GM12878 (cell line): ENCODE results near the gene RAP1GAP. TPM values are rescaled to one million over a fixed set of nuclear protein-coding genes. Genes with fewer than 3 reads are reported as not detected.

ENCODE experiments used
- ATAC-seq: fragments of 200-7000 bp; cut with Tn5 transposase; 3 replicates; pipeline ENCODE4 v1.9.1; 2020; ENCODE audit warnings: mild to moderate bottlenecking, moderate library complexity
- BruUV-seq: library from RNA; stranded (reverse); fragments of 400-500 nt; replicated peaks from 2 replicates; lab custom pipeline; 2021; lab: Mats Ljungman, UMichigan
- CTCF ChIA-PET: fragments of 300-600 bp; sonication (Branson Sonifier 250); formaldehyde crosslinking; extraction: SDS; loops from one replicate; lab custom pipeline; 2021; ENCODE audit warnings: inconsistent platforms; lab: Yijun Ruan, JAX
- POLR2A ChIA-PET: fragments of 350-600 bp; formaldehyde crosslinking; extraction: SDS; loops from one replicate; lab custom pipeline; 2021; ENCODE audit warnings: inconsistent platforms; lab: Charles Lee
- RAD21 ChIA-PET: fragments of 300-600 bp; sonication (Branson Sonifier 250); formaldehyde crosslinking; loops from one replicate; lab custom pipeline; 2023; ENCODE audit warnings: antibody characterized with exemption; ENCODE audit not compliant: unreplicated experiment; lab: Charles Lee
- SMC1A ChIA-PET: fragments of 300-600 bp; sonication (Branson Sonifier 250); formaldehyde crosslinking; loops from one replicate; lab custom pipeline; 2023; ENCODE audit not compliant: unreplicated experiment, uncharacterized antibody; lab: Charles Lee
- DNase-seq: peaks from one replicate; pipeline ENCODE4 v3.0.0-alpha.2; 2011; ENCODE audit warnings: low read depth, low spot score
- FAIRE-seq: peaks from 3 replicates; lab custom pipeline; 2011; peaks lifted over from hg19 to GRCh38; lab: Jason Lieb, UNC
- H2AFZ ChIP-seq: 2 replicates; pipeline ENCODE4 v1.6.0; 2011; ENCODE audit warnings: low read depth, low read length, control low read depth; ENCODE audit not compliant: control insufficient read depth
- H3K27ac ChIP-seq: 2 replicates; pipeline ENCODE4 v1.5.1; 2011; ENCODE audit warnings: control low read depth; ENCODE audit not compliant: control insufficient read depth, insufficient read depth
- H3K27me3 ChIP-seq, 2 experiments: replicated peaks in 1 of 2; 2 replicates each; pipeline versions ENCODE4 v1.6.0 to v1.6.1; 2011; ENCODE audit warnings: low read length in 1 of 2; ENCODE audit not compliant: control insufficient read depth in 2 of 2, insufficient read depth in 2 of 2
- H3K36me3 ChIP-seq, 2 experiments: 2 replicates each; pipeline ENCODE4 v1.5.1; 2011; ENCODE audit warnings: low read length in 1 of 2; ENCODE audit not compliant: control insufficient read depth in 2 of 2, insufficient read depth in 2 of 2
- H3K4me1 ChIP-seq: 2 replicates; pipeline ENCODE4 v1.6.1; 2011; ENCODE audit warnings: mild to moderate bottlenecking, low read length, moderate library complexity, mixed read lengths; ENCODE audit not compliant: control insufficient read depth, insufficient read depth
- H3K4me2 ChIP-seq: 2 replicates; pipeline ENCODE4 v1.6.0; 2011; ENCODE audit warnings: control low read depth; ENCODE audit not compliant: control insufficient read depth, insufficient read depth
- H3K4me3 ChIP-seq: fragments of 200-600 bp; sonication (generic); 2 replicates; pipeline ENCODE4 v1.5.1; 2016
- H3K79me2 ChIP-seq: 2 replicates; pipeline ENCODE4 v1.6.0; 2011; ENCODE audit warnings: low read length; ENCODE audit not compliant: control insufficient read depth, insufficient read depth
- H3K9ac ChIP-seq: 2 replicates; pipeline ENCODE4 v1.8.0; 2011; ENCODE audit warnings: low read length, control low read depth, mixed read lengths; ENCODE audit not compliant: control insufficient read depth, insufficient read depth
- H3K9me3 ChIP-seq: replicated peaks from 3 replicates; pipeline ENCODE4 v1.5.1; 2011; ENCODE audit warnings: mild to moderate bottlenecking, low read length; ENCODE audit not compliant: control insufficient read depth, insufficient read depth
- H4K20me1 ChIP-seq: 2 replicates; pipeline ENCODE4 v1.6.0; 2011; ENCODE audit not compliant: control insufficient read depth, insufficient read depth
- IKZF1 ChIP-seq: fragments of 450-650 bp; conservative IDR thresholded peaks from 2 replicates; pipeline ENCODE4 v1.6.1; 2017; ENCODE audit warnings: antibody characterized with exemption, mild to moderate bottlenecking
- IKZF2 ChIP-seq, 2 experiments: fragments of 450-650 bp; IDR thresholded peaks; 2 replicates each; pipeline ENCODE4 v1.6.1; 2017; ENCODE audit warnings: mild to moderate bottlenecking in 2 of 2, moderate library complexity in 2 of 2
- MTA2 ChIP-seq: fragments of 450-650 bp; IDR thresholded peaks from 2 replicates; pipeline ENCODE4 v1.6.1; 2016; ENCODE audit warnings: low read depth, mild to moderate bottlenecking, moderate library complexity
- MXI1 ChIP-seq: fragments of 150-350 bp; IDR thresholded peaks from 2 replicates; pipeline ENCODE4 v1.6.1; 2011; ENCODE audit warnings: low read depth, mild to moderate bottlenecking, inconsistent platforms, low read length, improper control_type of control experiment
- NFYA ChIP-seq: IDR thresholded peaks from 2 replicates; pipeline ENCODE4 v1.6.1; 2011; ENCODE audit warnings: low read depth, mild to moderate bottlenecking, low read length, improper control_type of control experiment, borderline replicate concordance
- PAX5 ChIP-seq: IDR thresholded peaks from 2 replicates; pipeline ENCODE4 v1.6.1; 2011; ENCODE audit warnings: low read depth, low read length, borderline replicate concordance
- YBX1 ChIP-seq: fragments of 450-650 bp; IDR thresholded peaks from 2 replicates; pipeline ENCODE4 v1.6.1; 2016; ENCODE audit warnings: antibody characterized with exemption
- ZNF207 ChIP-seq: fragments of 450-650 bp; IDR thresholded peaks from 2 replicates; pipeline ENCODE4 v1.6.1; 2014; ENCODE audit warnings: antibody characterized with exemption, mild to moderate bottlenecking, borderline replicate concordance
- WGBS: methylation state at CpG from one replicate; pipeline ENCODE4 v1.1.6; 2016; ENCODE audit warnings: low lambda C conversion rate; ENCODE audit not compliant: insufficient replicate concordance, insufficient coverage; ENCODE audit errors: missing lambda C conversion rate; 5-methylcytosine and 5-hydroxymethylcytosine counted together
- in situ Hi-C: fragments of 300-500 bp; cut with MboI; formaldehyde crosslinking; loops from 9 replicates; pipeline ENCODE4 v1.14.3; 2018; ENCODE audit warnings: mixed read lengths
- intact Hi-C: fragments of 100-400 bp; cut with micrococcal nuclease; formaldehyde crosslinking; loops from one replicate; pipeline ENCODE4 v1.14.2; 2022; ENCODE audit not compliant: unreplicated experiment
- polyA plus RNA-seq, 11 experiments: library from polyadenylated mRNA; depleted of rRNA in 4 of 11; unstranded in 6 of 11; stranded (reverse) in 5 of 11; fragments of >200 nt; fragmentation: Nextera tagmentation in 4 of 11; fragmentation: Illumina TruSeq in 1 of 11; extraction: Ambion mirVana in 4 of 11; extraction: Trizol in 1 of 11; gene quantifications; 1 replicate in 1 of 11; 2 replicates in 10 of 11; pipeline versions ENCODE4 v1.2.1 to v1.2.3, GENCODE V29; 2011 to 2016; ENCODE audit warnings: inconsistent platforms in 2 of 11, missing spikeins in 2 of 11, low read depth in 1 of 11
- total RNA-seq, 4 experiments: library from RNA; depleted of rRNA in 3 of 4; stranded (reverse); fragments of >200 nt in 3 of 4; fragmentation: Illumina TruSeq in 1 of 4; extraction: Trizol in 1 of 4; gene quantifications; 2 replicates each; pipeline versions ENCODE4 v1.2.1 to v1.2.3, GENCODE V29; 2013 to 2021
- TF ChIP-seq, protein P1 (sequence below): fragments of 450-650 bp; IDR thresholded peaks from 2 replicates; pipeline ENCODE4 v1.6.1; 2018; ENCODE audit warnings: borderline replicate concordance, mild to moderate bottlenecking; ENCODE audit not compliant: partially characterized antibody

RAP1GAP gene
- total and polyA plus RNA-seq, 10 of the 15 experiments (the other 5 are each of a cell fraction or from before 2014, with no cell fraction given): 0.04 to 0.96 (median 0.09) TPM; not detected in 3

DNA sequence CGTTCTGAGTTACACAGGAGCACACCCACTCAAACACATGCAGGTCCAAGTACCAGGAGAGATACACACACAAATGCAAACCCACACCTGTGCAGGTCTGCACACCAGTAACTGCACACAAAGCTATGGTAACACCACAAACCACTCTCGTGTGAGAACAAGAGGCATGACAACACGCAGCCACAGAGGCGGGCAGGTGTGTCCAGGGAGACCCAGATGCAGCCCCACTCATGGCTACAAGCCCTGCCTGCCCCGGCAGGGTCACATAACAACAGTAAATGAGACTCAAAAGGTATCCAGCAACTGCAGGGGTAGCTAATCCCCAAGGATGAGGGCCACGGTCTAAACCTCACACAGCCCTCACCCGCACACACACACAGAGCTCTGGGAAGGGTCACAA lies 48.1 kb downstream of the RAP1GAP start (continued):
- no peak for TF ChIP-seq MTA2
- no peak for TF ChIP-seq IKZF2 (IDR thresholded peaks at IDR 0.05)

- intact Hi-C loops: no loop called here
- BruUV-seq: no TSS peak
- no peak overlapping the region for H3K9ac ChIP-seq
- SMC1A ChIA-PET: no interaction called here
- 24% methylated on average over 14 of the region's 16 CpGs for WGBS
- ATAC-seq (no peak), DNase-seq (no peak), FAIRE-seq (no peak)
- RAD21 ChIA-PET: no interaction called here
- H3K4me3 ChIP-seq: no peak overlapping the region
- H3K4me2 ChIP-seq: no peak overlapping the region
- no peaks in the 10 kb centered on the region for H3K9me3 ChIP-seq
- peaks cover 1 to 2% of the 10 kb centered on the region in 2 experiments; a peak in 1 of 4 replicates for H3K27me3 ChIP-seq
- H3K4me1 ChIP-seq: no peaks in the 10 kb centered on the region
- no peak overlapping the region for H2AFZ ChIP-seq
- in situ Hi-C loops: no loop called here
- no peaks in the 10 kb centered on the region for H3K36me3 ChIP-seq
- POLR2A ChIA-PET: no interaction called here
- CTCF ChIA-PET: no interaction called here
- H3K79me2 ChIP-seq: no peaks in the 10 kb centered on the region
- H3K27ac ChIP-seq: no peak overlapping the region
- H4K20me1 ChIP-seq: no peaks in the 10 kb centered on the region
- TF ChIP-seq ZNF207 (no peak), MXI1 (no peak), PAX5 (no peak), IKZF1 (no peak), YBX1 (no peak), NFYA (no peak)
- TF ChIP-seq, protein P1, sequence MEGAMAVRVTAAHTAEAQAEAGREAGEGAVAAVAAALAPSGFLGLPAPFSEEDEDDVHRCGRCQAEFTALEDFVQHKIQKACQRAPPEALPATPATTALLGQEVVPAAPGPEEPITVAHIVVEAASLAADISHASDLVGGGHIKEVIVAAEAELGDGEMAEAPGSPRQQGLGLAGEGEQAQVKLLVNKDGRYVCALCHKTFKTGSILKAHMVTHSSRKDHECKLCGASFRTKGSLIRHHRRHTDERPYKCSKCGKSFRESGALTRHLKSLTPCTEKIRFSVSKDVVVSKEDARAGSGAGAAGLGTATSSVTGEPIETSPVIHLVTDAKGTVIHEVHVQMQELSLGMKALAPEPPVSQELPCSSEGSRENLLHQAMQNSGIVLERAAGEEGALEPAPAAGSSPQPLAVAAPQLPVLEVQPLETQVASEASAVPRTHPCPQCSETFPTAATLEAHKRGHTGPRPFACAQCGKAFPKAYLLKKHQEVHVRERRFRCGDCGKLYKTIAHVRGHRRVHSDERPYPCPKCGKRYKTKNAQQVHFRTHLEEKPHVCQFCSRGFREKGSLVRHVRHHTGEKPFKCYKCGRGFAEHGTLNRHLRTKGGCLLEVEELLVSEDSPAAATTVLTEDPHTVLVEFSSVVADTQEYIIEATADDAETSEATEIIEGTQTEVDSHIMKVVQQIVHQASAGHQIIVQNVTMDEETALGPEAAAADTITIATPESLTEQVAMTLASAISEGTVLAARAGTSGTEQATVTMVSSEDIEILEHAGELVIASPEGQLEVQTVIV: no peak
Observed at GRCh38 chr1:21620496-21620895, 48.7 kb downstream of the RAP1GAP start.
